Subcutaneous adipose tissue (tissue), 4 donors: Measurements from ENCODE around the gene SLCO4A1. TPM values are rescaled to one million over a fixed set of nuclear protein-coding genes. Genes with fewer than 3 reads are reported as not detected.

Experiments used
- CTCF ChIP-seq: fragments of 450-650 bp; IDR thresholded peaks from one replicate; pipeline ENCODE4 v1.5.1; 2016; ENCODE audit warnings: low read depth, mild to moderate bottlenecking, control low read depth, antibody characterized with exemption, moderate library complexity
- total RNA-seq, 4 donors: library from RNA; depleted of rRNA; stranded (reverse); fragments of >200 nt; gene quantifications; one replicate each; pipeline ENCODE4 v1.1.0, GENCODE V29; 2016

SLCO4A1 gene
- total RNA-seq, 4 donors from 2014 or later = 9.0 to 38.5 (median 28.3) TPM

- TF ChIP-seq CTCF = no peak
Observed at GRCh38 chr20:62597416-62598115, 44.7 kb upstream of the SLCO4A1 start.

- no peak for TF ChIP-seq CTCF
Observed at GRCh38 chr20:62598761-62599194, 43.5 kb upstream of the SLCO4A1 start.

- no peak for TF ChIP-seq CTCF
Observed at GRCh38 chr20:62599216-62600110, 42.8 kb upstream of the SLCO4A1 start.

- TF ChIP-seq CTCF = no peak
Observed at GRCh38 chr20:62601172-62601571, 41.1 kb upstream of the SLCO4A1 start.

GRCh38 chr20:62601714-62602113 lies 40.6 kb upstream of the SLCO4A1 start:
- TF ChIP-seq CTCF = no peak

- TF ChIP-seq CTCF = no peak
Observed at GRCh38 chr20:62602550-62602949, 39.8 kb upstream of the SLCO4A1 start.
